ENCODE measurements around the gene SLC24A4.

- TF ChIP-seq CTCF (IDR thresholded peaks at IDR 0.05) (no peak), POLR2AphosphoS5 (IDR thresholded peaks at IDR 0.05; ENCODE audit: insufficient read depth in 1 of 2, low read depth in 1 of 2) (no peak)
Measured at GRCh38 chr14:92321701-92322100, 1.3 kb upstream of the SLC24A4 start.

Measured in vagina (tissue), 2 donors.